ENCODE measurements around the gene WAS. TPM values are rescaled to one million over a fixed set of nuclear protein-coding genes. Genes with fewer than 3 reads are reported as not detected.
"Not testable (repeated sequence)": the region's sequence is repeated elsewhere in the genome, so short reads cannot be mapped to it uniquely, and the experiment has no call there.

The WAS gene
- total RNA-seq, 1 experiment from 2014 or later, result 0.24 TPM

GRCh38 chrX:48649102-48649501 is 34.5 kb upstream of the WAS start:
- no peak overlapping the region for H2BK20ac ChIP-seq (ENCODE audit: low read depth, low read length, poor library complexity, severe bottlenecking)

GRCh38 chrX:48652055-48652579 is 31.5 kb upstream of the WAS start:
- peaks cover 16 to 26% of the 10 kb centered on the region in 2 experiments for H3K4me1 Mint-ChIP-seq
- WGBS (ENCODE audit: extremely low coverage, insufficient read length, low lambda C conversion rate), result no CpG with 5 or more reads among the region's 5 CpGs
- H3K18ac ChIP-seq (ENCODE audit: insufficient read length, low read depth, low read length); H3K4ac ChIP-seq (ENCODE audit: low read depth, low read length); H3K9ac ChIP-seq (ENCODE audit: extremely low read depth, insufficient read length, low read length); H3K79me1 ChIP-seq (ENCODE audit: insufficient read depth, low read depth, low read length, poor library complexity, severe bottlenecking); H4K5ac ChIP-seq (ENCODE audit: insufficient read length, low read depth, low read length); H2BK15ac ChIP-seq (ENCODE audit: low read depth, low read length); H3K79me2 ChIP-seq (ENCODE audit: insufficient read depth, low read length); H2AK5ac ChIP-seq (ENCODE audit: insufficient read length, low read length); H3K4me1 ChIP-seq (ENCODE audit: insufficient read depth, low read length); H3T11ph ChIP-seq (ENCODE audit: low read length); H4K20me1 ChIP-seq (ENCODE audit: control insufficient read depth, insufficient read depth, insufficient read length); H3K27ac ChIP-seq (ENCODE audit: insufficient read length, low read depth, low read length); H3K36me3 Mint-ChIP-seq (ENCODE audit: insufficient read depth in 1 of 3, low read depth in 3 of 3); H2BK5ac ChIP-seq (ENCODE audit: insufficient read length, low read length); H3K14ac ChIP-seq (ENCODE audit: insufficient read depth, low read length); H3K4me2 ChIP-seq (ENCODE audit: insufficient read depth, insufficient read length, low read length); H3K9me3 ChIP-seq (ENCODE audit: control insufficient read depth, low read depth, low read length); H2BK120ac ChIP-seq (ENCODE audit: low read depth, low read length, poor library complexity, severe bottlenecking); H4K8ac ChIP-seq (replicated peaks; ENCODE audit: insufficient read length, low read depth, low read length); H3K4me3 Mint-ChIP-seq; H3K56ac ChIP-seq (ENCODE audit: insufficient read length, low read depth, low read length); H2AFZ ChIP-seq (ENCODE audit: low read length); H4K91ac ChIP-seq (ENCODE audit: insufficient read length, low read depth, low read length); H3K27ac Mint-ChIP-seq; H3K23me2 ChIP-seq (ENCODE audit: insufficient read length, low read depth, low read length, poor library complexity, severe bottlenecking); H2BK20ac ChIP-seq (ENCODE audit: low read depth, low read length, poor library complexity, severe bottlenecking); H2BK12ac ChIP-seq (ENCODE audit: insufficient read length, low read depth, low read length); H3K27me3 ChIP-seq (ENCODE audit: insufficient read depth, low read length); H3K23ac ChIP-seq (ENCODE audit: insufficient read length, low read depth, low read length); DNase-seq: not testable (repeated sequence)
- H3K27me3 Mint-ChIP-seq (ENCODE audit: low read depth), result peaks cover 25% of the 10 kb centered on the region
- peaks cover 61 to 76% of the 10 kb centered on the region in 2 experiments for H3K9me3 Mint-ChIP-seq

More at GRCh38 chrX:48649102-48649501, 34.5 kb upstream of the WAS start:
- Histone ChIP-seq H3K14ac (ENCODE audit: insufficient read depth, low read length) (no peak overlapping the region), H3K4ac (ENCODE audit: low read depth, low read length) (no peak overlapping the region), H2BK12ac (ENCODE audit: insufficient read length, low read depth, low read length) (no peak overlapping the region), H3K27me3 (ENCODE audit: insufficient read depth, low read length) (no peaks in the 10 kb centered on the region), H4K91ac (ENCODE audit: insufficient read length, low read depth, low read length) (no peak overlapping the region), H3K4me2 (ENCODE audit: insufficient read depth, insufficient read length, low read length) (no peak overlapping the region), H3K27ac (ENCODE audit: insufficient read length, low read depth, low read length) (no peak overlapping the region), H2BK15ac (ENCODE audit: low read depth, low read length) (no peak overlapping the region), H2AK5ac (ENCODE audit: insufficient read length, low read length) (no peak overlapping the region), H3K23me2 (ENCODE audit: insufficient read length, low read depth, low read length, poor library complexity, severe bottlenecking) (no peaks in the 10 kb centered on the region), H3K23ac (ENCODE audit: insufficient read length, low read depth, low read length) (no peak overlapping the region), H3T11ph (ENCODE audit: low read length) (no peak overlapping the region), H2BK120ac (ENCODE audit: low read depth, low read length, poor library complexity, severe bottlenecking) (no peak overlapping the region), H3K56ac (ENCODE audit: insufficient read length, low read depth, low read length) (no peak overlapping the region), H2AFZ (ENCODE audit: low read length) (no peak overlapping the region), H3K18ac (ENCODE audit: insufficient read length, low read depth, low read length) (no peak overlapping the region), H4K8ac (replicated peaks; ENCODE audit: insufficient read length, low read depth, low read length) (no peak overlapping the region), H3K79me1 (ENCODE audit: insufficient read depth, low read depth, low read length, poor library complexity, severe bottlenecking) (no peaks in the 10 kb centered on the region), H3K4me1 (ENCODE audit: insufficient read depth, low read length) (no peaks in the 10 kb centered on the region; the same call in 1 of the 2 replicates), H3K9me3 (ENCODE audit: control insufficient read depth, low read depth, low read length) (no peaks in the 10 kb centered on the region), H4K20me1 (ENCODE audit: control insufficient read depth, insufficient read depth, insufficient read length) (no peaks in the 10 kb centered on the region), H3K79me2 (ENCODE audit: insufficient read depth, low read length) (no peaks in the 10 kb centered on the region), H3K9ac (ENCODE audit: extremely low read depth, insufficient read length, low read length) (no peak overlapping the region), H2BK5ac (ENCODE audit: insufficient read length, low read length) (no peak overlapping the region), H4K5ac (ENCODE audit: insufficient read length, low read depth, low read length) (no peak overlapping the region)
- Mint-ChIP-seq H3K9me3 (peaks cover 58 to 78% of the 10 kb centered on the region in 2 experiments), H3K4me3 (no peak overlapping the region), H3K27me3 (ENCODE audit: low read depth) (peaks cover 27% of the 10 kb centered on the region), H3K36me3 (ENCODE audit: insufficient read depth in 1 of 3, low read depth in 3 of 3) (peaks cover 0 to 4% (median 0%) of the 10 kb centered on the region in 3 experiments; a peak in 3 of 7 replicates), H3K27ac (no peak overlapping the region), H3K4me1 (peaks cover 13 to 22% of the 10 kb centered on the region in 2 experiments)
- TF ChIP-seq CTCF (conservative IDR thresholded peaks at IDR 0.05), result no peak
- WGBS (ENCODE audit: extremely low coverage, insufficient read length, low lambda C conversion rate), result no CpG with 5 or more reads among the region's 3 CpGs
- no peak for DNase-seq
